DND-41 (cell line): ENCODE data around the gene ERMARD.

Source experiments
- EZH2 ChIP-seq: IDR thresholded peaks from 3 replicates; pipeline ENCODE4 v1.6.1; 2012; ENCODE audit warnings: borderline replicate concordance, low read depth, mild to moderate bottlenecking, moderate library complexity, low read length, inconsistent platforms; ENCODE audit not compliant: severe bottlenecking
- TF ChIP-seq, protein P1 (sequence below): IDR thresholded peaks from 2 replicates; pipeline ENCODE4 v1.5.1; 2012; ENCODE audit warnings: borderline replicate concordance, low read length, moderate library complexity, mild to moderate bottlenecking; ENCODE audit not compliant: poor library complexity, severe bottlenecking; ENCODE audit errors: extremely low read depth

DNA sequence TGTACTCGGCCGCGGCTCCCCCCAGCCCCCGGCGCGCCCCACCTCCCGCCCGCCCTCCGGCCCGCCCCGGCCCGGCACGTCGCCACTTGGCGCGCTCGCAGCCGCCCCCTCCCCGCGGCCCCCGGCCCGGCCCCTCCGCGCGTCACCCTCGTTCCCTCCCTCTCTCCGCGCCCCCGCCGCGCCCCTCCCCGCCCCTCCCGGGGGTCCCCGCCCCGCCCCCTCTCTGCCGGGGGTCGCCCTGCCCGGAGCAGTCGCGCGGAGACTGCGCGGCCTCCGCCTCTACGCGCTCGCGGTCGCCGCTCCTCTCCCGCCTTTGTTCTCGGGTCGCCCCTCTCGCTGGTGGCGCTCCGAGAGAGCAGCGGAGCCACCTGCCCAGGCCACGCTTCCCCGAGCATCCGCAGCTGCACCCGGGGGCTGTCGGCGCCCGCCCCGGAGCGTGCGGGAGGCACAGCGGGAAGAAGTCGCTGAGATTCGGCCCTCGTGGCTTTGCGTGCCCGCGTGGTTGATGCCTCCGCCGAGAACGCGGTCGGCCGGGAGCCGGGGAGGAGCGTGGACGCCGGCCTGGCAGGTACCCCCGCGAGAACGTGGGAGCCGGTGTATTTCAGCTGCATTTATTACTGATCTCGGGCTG is 26.8 kb upstream of the ERMARD start, which contains the start of gene PHF10:
- TF ChIP-seq, protein P1, sequence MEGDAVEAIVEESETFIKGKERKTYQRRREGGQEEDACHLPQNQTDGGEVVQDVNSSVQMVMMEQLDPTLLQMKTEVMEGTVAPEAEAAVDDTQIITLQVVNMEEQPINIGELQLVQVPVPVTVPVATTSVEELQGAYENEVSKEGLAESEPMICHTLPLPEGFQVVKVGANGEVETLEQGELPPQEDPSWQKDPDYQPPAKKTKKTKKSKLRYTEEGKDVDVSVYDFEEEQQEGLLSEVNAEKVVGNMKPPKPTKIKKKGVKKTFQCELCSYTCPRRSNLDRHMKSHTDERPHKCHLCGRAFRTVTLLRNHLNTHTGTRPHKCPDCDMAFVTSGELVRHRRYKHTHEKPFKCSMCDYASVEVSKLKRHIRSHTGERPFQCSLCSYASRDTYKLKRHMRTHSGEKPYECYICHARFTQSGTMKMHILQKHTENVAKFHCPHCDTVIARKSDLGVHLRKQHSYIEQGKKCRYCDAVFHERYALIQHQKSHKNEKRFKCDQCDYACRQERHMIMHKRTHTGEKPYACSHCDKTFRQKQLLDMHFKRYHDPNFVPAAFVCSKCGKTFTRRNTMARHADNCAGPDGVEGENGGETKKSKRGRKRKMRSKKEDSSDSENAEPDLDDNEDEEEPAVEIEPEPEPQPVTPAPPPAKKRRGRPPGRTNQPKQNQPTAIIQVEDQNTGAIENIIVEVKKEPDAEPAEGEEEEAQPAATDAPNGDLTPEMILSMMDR, result no peak
- no peak for TF ChIP-seq EZH2
